Mesendoderm (in vitro differentiated cells): Measurements from ENCODE around the gene TBC1D16.

Source experiments
- DNase-seq: peaks from one replicate; pipeline ENCODE4 v3.0.0; 2013
- H2AK5ac ChIP-seq: 2 replicates; pipeline ENCODE4 v1.6.1; 2013; ENCODE audit warnings: low read length, inconsistent platforms
- H2BK120ac ChIP-seq: 2 replicates; pipeline ENCODE4 v1.6.1; 2013; ENCODE audit warnings: low read depth, mild to moderate bottlenecking, low read length, moderate library complexity, mixed read lengths
- H2BK15ac ChIP-seq: replicated peaks from 2 replicates; pipeline ENCODE4 v1.6.1; 2013; ENCODE audit warnings: low read depth, mild to moderate bottlenecking, moderate library complexity
- H2BK5ac ChIP-seq: 2 replicates; pipeline ENCODE4 v1.6.1; 2013; ENCODE audit warnings: low read length, inconsistent platforms
- H3K18ac ChIP-seq: 2 replicates; pipeline ENCODE4 v1.6.1; 2013; ENCODE audit warnings: mild to moderate bottlenecking, low read length, mixed read lengths
- H3K23ac ChIP-seq: one replicate; pipeline ENCODE4 v1.6.1; 2013; ENCODE audit warnings: low read length
- H3K27ac ChIP-seq: 2 replicates; pipeline ENCODE4 v1.5.1; 2013; ENCODE audit warnings: low read depth, mild to moderate bottlenecking, inconsistent platforms, low read length, moderate library complexity
- H3K27me3 ChIP-seq: 2 replicates; pipeline ENCODE4 v1.6.1; 2013; ENCODE audit warnings: low read length, control low read depth, mild to moderate bottlenecking, inconsistent platforms; ENCODE audit not compliant: insufficient read depth, poor library complexity
- H3K36me3 ChIP-seq: 2 replicates; pipeline ENCODE4 v1.6.1; 2013; ENCODE audit warnings: low read length, inconsistent platforms; ENCODE audit not compliant: control insufficient read depth, insufficient read depth
- H3K4ac ChIP-seq: one replicate; pipeline ENCODE4 v1.6.1; 2013; ENCODE audit warnings: low read depth, mild to moderate bottlenecking, low read length, moderate library complexity
- H3K4me1 ChIP-seq: 2 replicates; pipeline ENCODE4 v1.6.1; 2013; ENCODE audit warnings: low read depth, low read length, inconsistent platforms; ENCODE audit not compliant: control insufficient read depth
- H3K4me2 ChIP-seq: 2 replicates; pipeline ENCODE4 v1.6.1; 2013; ENCODE audit warnings: low read length
- H3K4me3 ChIP-seq: 2 replicates; pipeline ENCODE4 v1.5.1; 2013; ENCODE audit warnings: mild to moderate bottlenecking, low read length
- H3K56ac ChIP-seq: one replicate; pipeline ENCODE4 v1.6.1; 2013; ENCODE audit warnings: low read length
- H3K79me1 ChIP-seq: 2 replicates; pipeline ENCODE4 v1.6.1; 2013; ENCODE audit warnings: low read length, inconsistent platforms
- H3K79me2 ChIP-seq: 2 replicates; pipeline ENCODE4 v1.6.1; 2013; ENCODE audit warnings: mild to moderate bottlenecking, low read length; ENCODE audit not compliant: control insufficient read depth, insufficient read depth
- H3K9ac ChIP-seq: 2 replicates; pipeline ENCODE4 v1.6.1; 2013; ENCODE audit warnings: low read length, inconsistent platforms
- H4K5ac ChIP-seq: one replicate; pipeline ENCODE4 v1.6.1; 2013; ENCODE audit warnings: low read length
- H4K8ac ChIP-seq: one replicate; pipeline ENCODE4 v1.6.1; 2013; ENCODE audit warnings: low read depth, mild to moderate bottlenecking, control low read depth, low read length, moderate library complexity
- WGBS: extraction: QIAGEN DNeasy Blood & Tissue Kit; methylation state at CpG from one replicate; pipeline ENCODE4 v1.1.7; 2013; ENCODE audit warnings: low lambda C conversion rate, missing lambda C conversion rate; ENCODE audit not compliant: insufficient coverage; ENCODE audit errors: extremely low coverage; 5-methylcytosine and 5-hydroxymethylcytosine counted together

TBC1D16 gene

DNA sequence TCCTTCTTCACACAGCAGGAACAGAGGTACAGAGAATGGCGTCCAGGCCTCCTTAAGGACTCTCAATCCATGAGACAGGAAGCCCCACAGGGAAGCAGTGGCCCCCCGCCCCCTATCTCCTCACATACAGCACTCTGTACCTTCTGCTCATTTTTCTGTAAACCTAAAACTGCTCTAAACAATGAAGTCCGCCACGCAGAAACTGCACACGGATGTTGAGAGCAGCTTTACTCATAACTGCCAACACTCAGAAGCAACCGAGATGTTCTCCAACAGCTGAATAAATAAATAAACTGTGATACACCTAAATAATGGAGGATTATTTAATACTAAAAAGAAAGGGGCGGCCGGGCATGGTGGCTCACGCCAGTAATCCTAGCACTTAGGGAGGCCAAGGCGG, 9.9 kb downstream of the TBC1D16 start:
- WGBS = no CpG with 5 or more reads among the region's 10 CpGs
- no peak overlapping the region for H3K4me2 ChIP-seq
- no peak overlapping the region for H3K27ac ChIP-seq

DNA sequence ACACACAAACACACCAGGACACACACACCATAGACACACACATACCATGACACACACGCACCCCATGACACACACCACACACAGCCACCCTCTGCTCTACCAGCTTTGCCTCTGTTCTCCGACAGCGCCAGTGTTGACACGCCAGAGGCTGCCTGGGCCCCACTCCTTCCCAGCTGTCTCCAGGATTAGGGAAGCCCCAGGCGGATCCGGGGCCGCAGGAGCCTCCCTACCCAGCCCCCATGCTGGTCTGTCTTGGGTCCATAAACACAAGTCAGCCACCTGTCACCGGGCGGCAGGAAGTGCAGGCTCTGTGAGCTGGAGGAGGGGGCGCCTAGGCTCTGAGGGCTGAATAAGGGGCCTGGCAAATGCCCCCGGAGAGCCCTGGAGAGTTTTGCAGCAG, 10.5 kb downstream of the TBC1D16 start:
- no peak overlapping the region for H4K5ac ChIP-seq
- H2BK5ac ChIP-seq = no peak overlapping the region
- peaks cover 25% of the 10 kb centered on the region for H3K79me1 ChIP-seq
- H3K4me2 ChIP-seq = no peak overlapping the region
- H3K18ac ChIP-seq = no peak overlapping the region
- no peaks in the 10 kb centered on the region for H3K4me1 ChIP-seq
- no peak overlapping the region for H3K4me3 ChIP-seq
- peak; percentile 70 for DNase-seq
- H3K79me2 ChIP-seq = peaks cover 45% of the 10 kb centered on the region
- no peak overlapping the region for H2AK5ac ChIP-seq
- H2BK120ac ChIP-seq = no peak overlapping the region
- H2BK15ac ChIP-seq = no peak overlapping the region
- no peaks in the 10 kb centered on the region for H3K36me3 ChIP-seq
- no peak overlapping the region for H3K4ac ChIP-seq
- H3K56ac ChIP-seq = no peak overlapping the region
- no CpG with 5 or more reads among the region's 11 CpGs for WGBS
- H3K9ac ChIP-seq = no peak overlapping the region
- H3K23ac ChIP-seq = no peak overlapping the region
- no peak overlapping the region for H4K8ac ChIP-seq
- H3K27ac ChIP-seq = no peak overlapping the region
- H3K27me3 ChIP-seq = no peaks in the 10 kb centered on the region

More for the DNA sequence above, 9.9 kb downstream of the TBC1D16 start:
- H3K79me2 ChIP-seq = peaks cover 52% of the 10 kb centered on the region
- no peak overlapping the region for H2BK5ac ChIP-seq
- H3K36me3 ChIP-seq = no peaks in the 10 kb centered on the region
- H3K4me3 ChIP-seq = no peak overlapping the region
- no peak overlapping the region for H3K23ac ChIP-seq
- H3K27me3 ChIP-seq = no peaks in the 10 kb centered on the region
- H2BK15ac ChIP-seq = no peak overlapping the region
- H2BK120ac ChIP-seq = no peak overlapping the region
- H4K5ac ChIP-seq = no peak overlapping the region
- no peak overlapping the region for H3K4ac ChIP-seq
- H2AK5ac ChIP-seq = no peak overlapping the region
- no peak overlapping the region for H4K8ac ChIP-seq
- no peak for DNase-seq
- H3K18ac ChIP-seq = no peak overlapping the region
- H3K79me1 ChIP-seq = peaks cover 32% of the 10 kb centered on the region
- no peak overlapping the region for H3K56ac ChIP-seq
- no peaks in the 10 kb centered on the region for H3K4me1 ChIP-seq
- no peak overlapping the region for H3K9ac ChIP-seq

DNA sequence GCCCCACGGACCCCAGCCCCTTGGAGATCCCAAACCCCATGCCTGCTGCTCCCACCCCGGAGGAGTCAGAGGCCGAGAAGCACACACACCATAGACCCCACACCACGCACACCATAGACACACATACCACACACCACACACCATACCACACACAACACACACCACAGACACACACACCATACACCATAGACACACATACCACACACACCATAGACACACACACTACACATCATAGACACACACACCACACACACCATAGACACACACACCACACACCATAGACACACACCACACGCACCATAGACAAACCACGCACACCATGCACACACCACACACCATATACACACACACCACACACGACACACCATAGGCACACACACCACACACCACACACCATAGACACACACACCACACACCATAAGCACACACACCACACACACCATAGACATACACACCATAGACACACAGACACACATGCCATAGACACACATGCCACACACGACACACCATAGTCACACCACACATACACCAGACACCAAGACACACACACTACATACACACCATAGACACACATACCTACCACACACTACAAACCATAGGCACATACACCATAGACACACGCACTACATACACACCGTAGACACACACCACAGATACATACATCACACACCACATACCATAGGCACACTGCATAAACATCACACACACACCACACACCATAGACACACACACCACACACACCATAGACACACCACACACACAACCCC, 11.3 kb downstream of the TBC1D16 start:
- Histone ChIP-seq H4K8ac (no peak overlapping the region), H2BK120ac (no peak overlapping the region), H3K9ac (no peak overlapping the region), H3K36me3 (no peaks in the 10 kb centered on the region), H3K18ac (no peak overlapping the region), H3K79me2 (peaks cover 38% of the 10 kb centered on the region), H3K4me2 (no peak overlapping the region), H3K27me3 (no peaks in the 10 kb centered on the region), H3K4me1 (no peaks in the 10 kb centered on the region), H2AK5ac (no peak overlapping the region), H2BK5ac (no peak overlapping the region), H2BK15ac (no peak overlapping the region), H3K4ac (no peak overlapping the region), H3K79me1 (peaks cover 21% of the 10 kb centered on the region), H3K23ac (no peak overlapping the region), H4K5ac (no peak overlapping the region), H3K27ac (no peak overlapping the region), H3K56ac (peak overlapping the region; percentile 2), H3K4me3 (no peak overlapping the region)
- DNase-seq = peak; percentile 32
- WGBS = no CpG with 5 or more reads among the region's 10 CpGs

DNA sequence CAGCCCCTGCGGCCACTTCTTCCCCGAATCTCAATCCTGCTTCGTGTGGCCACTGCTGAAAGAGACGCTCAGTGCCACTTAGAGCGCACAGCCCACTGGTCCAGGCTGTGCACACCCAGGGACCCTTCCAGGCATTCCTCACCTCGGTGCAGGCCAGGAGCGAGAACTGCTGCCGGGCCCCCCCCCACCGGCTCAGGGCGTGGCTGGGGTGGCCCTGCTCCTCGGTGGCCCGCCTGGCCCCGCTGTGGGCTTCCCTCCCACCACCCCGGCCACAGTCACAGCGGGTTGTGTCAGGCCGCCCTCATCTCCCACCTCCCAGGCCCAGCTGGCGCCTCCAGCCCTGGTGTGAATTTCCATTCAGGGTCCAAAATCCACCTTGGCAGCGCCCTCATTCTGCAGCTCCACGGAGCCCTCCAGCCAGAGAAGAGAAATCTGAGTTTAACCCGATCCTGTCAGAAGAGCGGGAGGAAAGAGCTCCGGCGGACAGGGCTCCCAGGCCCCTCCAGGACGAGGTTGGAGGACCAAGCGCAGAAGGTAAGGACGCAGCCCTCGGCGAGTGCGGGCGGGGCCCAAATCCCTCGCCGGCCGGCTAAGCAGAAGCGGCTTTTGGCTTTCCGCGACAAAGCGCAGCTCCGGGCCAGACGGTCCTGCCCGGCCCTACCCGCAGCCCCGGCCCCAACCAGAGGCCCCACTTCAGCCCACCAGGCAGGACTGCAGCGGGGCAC, 12.0 kb downstream of the TBC1D16 start:
- Histone ChIP-seq H3K9ac (no peak overlapping the region), H3K79me2 (peaks cover 33% of the 10 kb centered on the region), H3K27me3 (no peaks in the 10 kb centered on the region), H4K5ac (no peak overlapping the region), H2BK120ac (no peak overlapping the region), H3K4me1 (no peaks in the 10 kb centered on the region), H3K36me3 (no peaks in the 10 kb centered on the region), H3K56ac (no peak overlapping the region), H3K27ac (no peak overlapping the region), H3K4ac (no peak overlapping the region), H3K79me1 (peaks cover 22% of the 10 kb centered on the region), H3K4me3 (no peak overlapping the region), H2BK15ac (no peak overlapping the region), H3K18ac (no peak overlapping the region), H3K4me2 (no peak overlapping the region), H2AK5ac (no peak overlapping the region), H3K23ac (no peak overlapping the region), H4K8ac (no peak overlapping the region), H2BK5ac (no peak overlapping the region)
- no CpG with 5 or more reads among the region's 43 CpGs for WGBS
- DNase-seq = no peak

DNA sequence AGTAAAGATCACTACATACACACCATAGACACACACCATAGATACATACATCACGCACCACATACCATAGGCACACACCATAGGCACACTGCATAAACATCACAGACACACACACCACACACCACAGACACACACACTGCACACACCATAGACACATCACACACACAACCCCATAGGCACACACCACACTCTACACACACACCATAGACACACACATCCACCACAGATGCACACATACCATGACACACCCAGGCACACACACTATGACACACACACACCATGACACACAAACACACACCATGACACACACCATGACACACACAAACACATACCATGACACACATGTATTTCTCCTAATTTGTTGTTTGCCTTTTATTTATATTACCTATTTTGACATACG, 14.1 kb downstream of the TBC1D16 start:
- Histone ChIP-seq H3K27me3 (no peaks in the 10 kb centered on the region), H3K4ac (no peak overlapping the region), H3K4me3 (no peak overlapping the region), H3K23ac (no peak overlapping the region), H3K4me1 (no peaks in the 10 kb centered on the region), H3K4me2 (no peak overlapping the region), H3K56ac (no peak overlapping the region), H4K8ac (no peak overlapping the region), H3K79me1 (peaks cover 20% of the 10 kb centered on the region), H3K27ac (no peak overlapping the region), H2BK5ac (no peak overlapping the region), H3K79me2 (peaks cover 25% of the 10 kb centered on the region), H3K36me3 (no peaks in the 10 kb centered on the region), H2BK15ac (no peak overlapping the region), H3K18ac (no peak overlapping the region), H4K5ac (no peak overlapping the region), H2AK5ac (no peak overlapping the region), H3K9ac (no peak overlapping the region), H2BK120ac (no peak overlapping the region)
- no CpG with 5 or more reads among the region's 2 CpGs for WGBS
- no peak for DNase-seq
